ENCODE results near the gene EML4.

The EML4 gene

GRCh38 chr2:42220566-42220965 lies 51.4 kb downstream of the EML4 start:
- H3K4me3 ChIP-seq (replicated peaks; ENCODE audit: low read depth, low read length), result no peak overlapping the region
- DNase-seq (ENCODE audit: extremely low read depth, low read depth), result no peak
- TF ChIP-seq CTCF (IDR thresholded peaks at IDR 0.05; ENCODE audit: low read depth, low read length, missing control alignments), result no peak

DNA sequence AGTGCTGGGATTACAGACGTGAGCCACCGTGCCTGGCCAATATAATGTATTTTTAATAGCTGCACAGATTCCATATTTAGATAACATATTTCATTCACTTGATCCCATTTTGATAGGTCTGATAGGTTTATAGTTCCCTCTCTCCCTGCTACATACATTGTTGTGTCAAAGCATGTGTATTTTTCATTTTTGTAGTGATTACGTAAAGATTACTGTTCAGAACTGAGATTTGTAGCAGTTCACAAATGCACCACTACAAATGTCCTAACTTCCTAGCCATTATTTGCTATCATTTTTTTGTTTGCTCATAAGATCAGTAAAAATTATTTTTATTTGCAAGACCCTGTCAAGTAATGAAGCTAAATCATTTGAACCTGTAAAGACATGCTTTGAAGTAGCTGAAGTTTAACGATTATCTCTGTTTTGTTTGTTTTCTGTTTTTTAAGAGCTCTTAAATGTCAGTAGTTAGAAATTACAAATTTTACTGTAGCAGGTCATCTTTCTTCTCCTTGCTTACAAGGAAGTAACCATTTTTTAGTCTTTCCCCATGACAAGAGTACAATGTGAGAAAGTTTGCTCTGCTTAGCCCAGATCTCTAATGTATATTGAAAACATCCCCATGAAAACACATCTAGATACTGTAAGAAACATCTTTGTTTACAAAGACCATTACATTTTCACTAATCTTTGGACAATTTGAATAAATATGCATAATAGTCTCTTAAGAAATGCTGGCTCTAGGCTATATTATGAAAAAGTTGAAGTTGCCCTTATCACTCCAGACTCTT lies 54.1 kb downstream of the EML4 start:
- no peak for TF ChIP-seq CTCF (IDR thresholded peaks at IDR 0.05; ENCODE audit: low read depth, low read length, missing control alignments)
- no peak overlapping the region for H3K4me3 ChIP-seq (replicated peaks; ENCODE audit: low read depth, low read length)
- DNase-seq (ENCODE audit: extremely low read depth, low read depth), result no peak

GRCh38 chr2:42223855-42224268 lies 54.7 kb downstream of the EML4 start:
- no peak for DNase-seq (ENCODE audit: extremely low read depth, low read depth)
- H3K4me3 ChIP-seq (replicated peaks; ENCODE audit: low read depth, low read length), result no peak overlapping the region

GRCh38 chr2:42224422-42225067 lies 55.4 kb downstream of the EML4 start:
- DNase-seq (ENCODE audit: extremely low read depth, low read depth), result no peak
- TF ChIP-seq CTCF (IDR thresholded peaks at IDR 0.05; ENCODE audit: low read depth, low read length, missing control alignments), result no peak
- H3K4me3 ChIP-seq (replicated peaks; ENCODE audit: low read depth, low read length), result no peak overlapping the region

More at GRCh38 chr2:42223855-42224268, 54.7 kb downstream of the EML4 start:
- TF ChIP-seq CTCF (IDR thresholded peaks at IDR 0.05; ENCODE audit: low read depth, low read length, missing control alignments), result no peak

- no peak overlapping the region for H3K4me3 ChIP-seq (replicated peaks; ENCODE audit: low read depth, low read length)
- TF ChIP-seq CTCF (IDR thresholded peaks at IDR 0.05; ENCODE audit: low read depth, low read length, missing control alignments), result no peak
- DNase-seq (ENCODE audit: extremely low read depth, low read depth), result no peak
Measured at GRCh38 chr2:42225573-42225972, 56.4 kb downstream of the EML4 start.

- H3K4me3 ChIP-seq (replicated peaks; ENCODE audit: low read depth, low read length), result no peak overlapping the region
- no peak for TF ChIP-seq CTCF (IDR thresholded peaks at IDR 0.05; ENCODE audit: low read depth, low read length, missing control alignments)
- no peak for DNase-seq (ENCODE audit: extremely low read depth, low read depth)
Measured at GRCh38 chr2:42227491-42227890, 58.3 kb downstream of the EML4 start.

Data from HFF-Myc (cell line).